Endometrium (tissue), 2 donors: Measurements from ENCODE around the gene CNTNAP5.

ENCODE experiments used
- FAIRE-seq: peaks from 2 replicates; lab custom pipeline; 2012; peaks lifted over from hg19 to GRCh38; lab: Jason Lieb, UNC
- donor health status: control.
- donor health status: control.

Gene CNTNAP5

GRCh38 chr2:124558277-124558905 is 533.3 kb downstream of the CNTNAP5 start:
- FAIRE-seq: no peak

GRCh38 chr2:124559236-124559635 is 534.1 kb downstream of the CNTNAP5 start:
- FAIRE-seq: no peak

- no peak for FAIRE-seq
Measured at GRCh38 chr2:124560592-124561112, 535.6 kb downstream of the CNTNAP5 start.

GRCh38 chr2:124561486-124561885 is 536.4 kb downstream of the CNTNAP5 start:
- no peak for FAIRE-seq

GRCh38 chr2:124563426-124563825 is 538.3 kb downstream of the CNTNAP5 start:
- no peak for FAIRE-seq

- FAIRE-seq: no peak
Measured at GRCh38 chr2:124566518-124566970, 541.5 kb downstream of the CNTNAP5 start.

- FAIRE-seq: no peak
Measured at GRCh38 chr2:124570872-124571271, 545.8 kb downstream of the CNTNAP5 start.

- no peak for FAIRE-seq
Measured at GRCh38 chr2:124571836-124572235, 546.7 kb downstream of the CNTNAP5 start.

- FAIRE-seq: no peak
Measured at GRCh38 chr2:124572934-124573634, 548.0 kb downstream of the CNTNAP5 start.

GRCh38 chr2:124575497-124575896 is 550.4 kb downstream of the CNTNAP5 start:
- FAIRE-seq: no peak

GRCh38 chr2:124580263-124580662 is 555.2 kb downstream of the CNTNAP5 start:
- FAIRE-seq: no peak

GRCh38 chr2:124582387-124582786 is 557.3 kb downstream of the CNTNAP5 start:
- no peak for FAIRE-seq

- FAIRE-seq: peak; percentile 4
Measured at GRCh38 chr2:124584615-124585014, 559.5 kb downstream of the CNTNAP5 start.

GRCh38 chr2:124585277-124585676 is 560.2 kb downstream of the CNTNAP5 start:
- peak; percentile 12 for FAIRE-seq

- no peak for FAIRE-seq
Measured at GRCh38 chr2:124586210-124586609, 561.1 kb downstream of the CNTNAP5 start.

- no peak for FAIRE-seq
Measured at GRCh38 chr2:124586835-124587234, 561.7 kb downstream of the CNTNAP5 start.

- no peak for FAIRE-seq
Measured at GRCh38 chr2:124589971-124590370, 564.9 kb downstream of the CNTNAP5 start.

GRCh38 chr2:124602759-124603158 is 577.7 kb downstream of the CNTNAP5 start:
- FAIRE-seq: no peak

- FAIRE-seq: no peak
Measured at GRCh38 chr2:124604940-124605339, 579.9 kb downstream of the CNTNAP5 start.

GRCh38 chr2:124607679-124608078 is 582.6 kb downstream of the CNTNAP5 start:
- no peak for FAIRE-seq

GRCh38 chr2:124609667-124610066 is 584.6 kb downstream of the CNTNAP5 start:
- no peak for FAIRE-seq

GRCh38 chr2:124610141-124610540 is 585.1 kb downstream of the CNTNAP5 start:
- FAIRE-seq: no peak

GRCh38 chr2:124610866-124611265 is 585.8 kb downstream of the CNTNAP5 start:
- FAIRE-seq: no peak

- no peak for FAIRE-seq
Measured at GRCh38 chr2:124623560-124623959, 598.5 kb downstream of the CNTNAP5 start.
